HG02970 (cell line): ENCODE results near the gene RNFT1.
A peak's percentile ranks its signal among the peaks of the same experiment; 100 is the strongest.
"Not testable (repeated sequence)": the region's sequence is repeated elsewhere in the genome, so short reads cannot be mapped to it uniquely, and the experiment has no call there.

Source experiments
- ATAC-seq: cut with Tn5 transposase; IDR thresholded peaks from one replicate; pipeline ENCODE4 v1.9.1; 2021; ENCODE audit warnings: mild to moderate bottlenecking, moderate library complexity, moderate number of reproducible peaks; ENCODE audit not compliant: unreplicated experiment, low FRiP score

Gene RNFT1, protein sequence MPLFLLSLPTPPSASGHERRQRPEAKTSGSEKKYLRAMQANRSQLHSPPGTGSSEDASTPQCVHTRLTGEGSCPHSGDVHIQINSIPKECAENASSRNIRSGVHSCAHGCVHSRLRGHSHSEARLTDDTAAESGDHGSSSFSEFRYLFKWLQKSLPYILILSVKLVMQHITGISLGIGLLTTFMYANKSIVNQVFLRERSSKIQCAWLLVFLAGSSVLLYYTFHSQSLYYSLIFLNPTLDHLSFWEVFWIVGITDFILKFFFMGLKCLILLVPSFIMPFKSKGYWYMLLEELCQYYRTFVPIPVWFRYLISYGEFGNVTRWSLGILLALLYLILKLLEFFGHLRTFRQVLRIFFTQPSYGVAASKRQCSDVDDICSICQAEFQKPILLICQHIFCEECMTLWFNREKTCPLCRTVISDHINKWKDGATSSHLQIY

DNA sequence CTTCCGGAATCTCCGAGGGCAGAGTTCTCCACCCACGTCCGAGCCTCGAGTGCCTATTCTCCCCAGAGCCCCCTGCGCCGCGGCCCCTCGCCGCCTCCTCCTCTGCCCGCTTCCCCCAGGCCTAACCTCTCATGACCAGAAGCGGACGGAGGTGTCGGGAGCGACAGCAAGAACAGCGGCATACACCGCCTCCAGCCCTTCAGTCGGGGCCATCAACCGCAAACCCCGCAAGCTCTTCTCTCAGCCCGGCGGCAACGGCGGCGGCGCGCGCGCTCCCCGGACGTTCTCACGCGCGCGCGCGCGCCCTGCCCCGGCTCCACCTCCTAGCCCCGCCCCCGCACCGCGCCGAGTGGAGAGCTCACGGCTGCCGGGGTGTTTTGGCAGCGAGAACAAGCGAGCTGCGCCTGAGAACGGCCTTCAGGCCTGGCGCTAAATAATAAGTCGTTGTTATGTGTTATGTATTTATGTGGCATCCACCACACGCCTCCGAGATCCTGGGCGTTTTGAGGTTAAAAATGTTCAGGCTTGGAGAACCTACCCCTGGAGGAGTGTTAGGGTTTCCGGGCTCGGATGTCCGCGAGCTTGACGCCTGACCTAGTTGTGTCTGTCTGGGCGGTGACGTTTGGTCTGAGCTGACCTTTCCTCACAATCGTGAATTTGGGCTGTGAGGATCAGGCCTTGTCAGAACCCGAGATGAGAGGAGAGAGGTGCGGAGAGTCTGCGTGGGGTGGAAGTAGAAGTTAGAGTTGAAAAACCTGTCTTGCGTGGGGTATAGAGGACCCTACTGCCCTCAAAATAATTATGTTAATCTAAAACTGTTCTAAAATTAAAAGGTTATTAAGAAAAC lies at the start of gene RNFT1:
Gene RNFT1 (minus strand): TSS at position 259 of the 847 bp plus-strand sequence. CDS start 77 bp downstream, at position 182.
- ATAC-seq = peak; percentile 87

DNA sequence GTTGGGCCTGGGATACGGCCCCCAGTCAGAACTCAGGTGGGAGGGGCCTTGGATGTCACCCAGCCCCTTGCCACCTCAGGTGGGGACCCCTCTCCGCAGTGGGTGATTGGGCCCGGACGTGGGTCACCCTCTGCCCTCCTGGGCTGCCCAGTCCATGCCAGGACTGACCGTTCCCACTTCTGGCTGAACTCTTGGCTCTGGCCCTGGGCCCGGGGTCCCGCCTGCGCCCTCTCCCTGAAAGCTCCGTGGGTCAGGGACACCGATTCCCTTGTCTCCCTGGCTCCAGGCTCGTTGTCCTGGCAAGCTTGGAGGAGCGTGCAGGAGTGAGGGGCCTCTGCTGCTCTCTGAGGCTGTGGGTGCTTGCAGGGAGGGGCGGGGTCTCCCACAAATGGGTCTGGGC lies 44.8 kb upstream of the RNFT1 start:
- ATAC-seq = not testable (repeated sequence)

DNA sequence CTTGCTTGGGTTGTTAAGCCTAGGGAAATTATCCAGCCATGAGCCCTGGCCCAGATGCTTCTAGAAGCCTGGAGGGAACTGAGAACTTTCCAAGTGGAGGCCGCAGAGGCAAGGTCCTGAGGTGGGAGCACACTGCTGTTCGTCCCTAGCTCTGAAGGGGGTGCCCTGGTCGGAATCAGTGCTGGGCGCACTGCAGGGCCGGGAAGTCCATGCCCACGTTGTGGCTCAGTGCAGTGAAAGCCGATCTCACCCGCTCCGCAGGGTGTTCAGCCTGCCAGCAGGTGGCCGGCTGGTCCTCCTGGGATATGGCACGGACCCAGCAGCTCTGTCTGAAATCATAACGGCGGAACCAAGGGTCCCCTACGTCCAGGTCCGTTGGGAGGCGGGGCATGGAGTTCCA lies 43.8 kb upstream of the RNFT1 start:
- not testable (repeated sequence) for ATAC-seq

DNA sequence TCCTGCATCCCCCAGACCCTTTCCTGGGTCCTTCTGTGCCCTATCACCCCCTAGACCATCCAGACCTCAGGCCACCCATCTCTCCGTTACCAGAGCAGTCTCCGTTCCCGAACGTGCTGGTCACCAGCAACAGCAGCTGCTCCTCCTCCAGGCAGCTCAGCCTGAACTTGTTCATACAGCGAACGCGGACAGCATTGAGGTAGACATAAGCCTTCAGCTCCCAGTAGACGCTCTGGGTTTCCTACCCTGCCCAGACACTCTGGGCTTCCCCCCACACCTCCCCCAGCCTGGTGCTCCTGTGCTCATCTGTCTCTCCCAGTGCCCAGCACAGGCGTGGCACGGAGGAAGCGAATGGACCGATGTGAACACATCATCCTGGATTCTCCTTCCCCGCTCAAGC lies 41.6 kb upstream of the RNFT1 start:
- no peak for ATAC-seq

DNA sequence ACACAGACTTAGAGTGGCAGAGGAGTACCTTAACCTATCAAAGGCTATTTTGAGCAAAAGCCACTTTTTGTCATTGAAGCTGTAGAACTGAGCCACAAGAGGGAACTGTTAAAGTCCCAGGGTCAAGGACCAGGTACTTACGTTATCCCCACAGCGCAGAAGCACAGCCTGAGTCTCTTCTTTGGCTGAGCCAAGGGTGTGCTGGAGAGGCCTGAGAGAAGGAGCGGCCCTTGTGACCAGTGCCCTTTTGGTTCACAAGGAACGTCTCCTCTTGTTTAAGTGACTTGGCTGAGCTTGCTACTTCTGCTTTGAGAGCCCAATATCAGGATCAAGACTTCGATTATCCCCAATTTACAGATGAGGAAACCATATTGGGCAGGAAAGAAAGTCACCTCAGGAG lies 40.0 kb upstream of the RNFT1 start:
- ATAC-seq = not testable (repeated sequence)

DNA sequence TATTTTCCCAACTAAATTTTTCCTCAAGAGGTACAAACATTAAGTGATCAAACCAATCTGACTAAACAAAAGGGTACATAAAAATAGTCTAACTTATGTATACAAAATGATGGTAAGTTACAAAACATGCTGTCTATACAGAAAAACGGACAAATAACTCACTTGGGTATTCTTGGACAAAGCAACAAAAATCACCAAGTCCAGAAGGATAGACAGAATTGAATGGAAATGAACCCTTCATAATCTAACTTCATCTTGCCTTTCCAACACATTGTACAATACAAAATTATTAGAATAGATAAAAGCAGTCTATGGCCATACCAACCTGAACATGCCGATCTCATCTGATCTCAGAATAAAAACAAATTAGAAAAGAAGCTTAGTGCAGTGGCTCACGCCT lies 37.9 kb upstream of the RNFT1 start:
- not testable (repeated sequence) for ATAC-seq

DNA sequence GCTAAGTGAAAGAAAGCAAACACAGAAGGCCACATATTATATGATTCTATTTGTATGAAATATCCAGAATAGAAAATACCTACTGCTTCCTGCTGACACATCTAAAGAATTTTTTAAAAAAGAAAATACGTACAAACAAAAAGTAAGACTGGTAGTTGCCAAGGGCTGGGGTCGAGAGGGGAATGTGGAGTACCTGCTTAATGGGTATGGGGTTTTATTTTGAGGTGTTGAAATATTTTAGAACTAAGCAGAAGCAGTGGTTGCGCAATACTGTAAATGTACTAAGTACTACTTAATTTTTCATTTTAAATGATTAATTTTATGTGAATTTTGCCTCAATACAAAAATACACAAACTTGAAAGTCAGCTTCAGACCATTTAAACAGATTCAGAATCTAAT lies 32.1 kb upstream of the RNFT1 start:
- ATAC-seq = not testable (repeated sequence)

DNA sequence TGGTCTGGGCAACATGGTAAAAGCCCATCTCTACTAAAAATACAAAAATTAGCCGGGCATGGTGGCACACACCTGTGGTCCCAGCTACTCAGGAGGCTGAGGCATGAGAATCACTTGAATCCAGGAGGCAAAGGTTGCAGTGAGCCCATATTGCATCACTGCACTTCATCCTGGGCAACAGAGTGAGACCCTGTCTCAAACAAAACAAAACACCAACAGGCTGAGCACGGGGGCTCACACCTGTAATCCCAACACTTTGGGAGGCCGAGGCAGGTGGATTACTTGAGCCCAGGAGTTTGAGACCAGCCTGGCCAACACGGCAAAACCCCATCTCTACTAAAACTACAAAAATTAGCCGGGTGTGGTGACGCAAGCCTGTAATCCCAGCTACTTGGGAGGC lies 10.6 kb upstream of the RNFT1 start:
- ATAC-seq = not testable (repeated sequence)

DNA sequence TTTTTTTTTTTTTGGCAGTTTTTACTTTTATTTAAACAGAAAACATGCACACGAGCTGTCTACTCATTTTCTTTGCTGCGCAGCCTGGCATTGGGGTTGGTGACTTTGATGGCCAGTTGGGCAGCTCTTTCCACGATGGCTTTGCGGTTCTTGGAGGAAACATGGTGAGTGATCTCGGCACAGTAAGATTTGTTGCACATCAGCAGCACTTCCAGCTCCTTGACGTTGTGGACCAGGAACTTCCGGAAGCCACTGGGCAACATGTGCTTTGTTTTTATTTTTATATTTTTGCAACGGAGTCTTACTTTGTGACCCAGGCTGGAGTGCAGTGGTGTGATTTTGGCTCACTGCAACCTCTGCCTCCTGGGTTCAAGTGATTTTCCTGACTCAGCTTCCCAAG lies 8.9 kb upstream of the RNFT1 start:
- ATAC-seq = not testable (repeated sequence)

DNA sequence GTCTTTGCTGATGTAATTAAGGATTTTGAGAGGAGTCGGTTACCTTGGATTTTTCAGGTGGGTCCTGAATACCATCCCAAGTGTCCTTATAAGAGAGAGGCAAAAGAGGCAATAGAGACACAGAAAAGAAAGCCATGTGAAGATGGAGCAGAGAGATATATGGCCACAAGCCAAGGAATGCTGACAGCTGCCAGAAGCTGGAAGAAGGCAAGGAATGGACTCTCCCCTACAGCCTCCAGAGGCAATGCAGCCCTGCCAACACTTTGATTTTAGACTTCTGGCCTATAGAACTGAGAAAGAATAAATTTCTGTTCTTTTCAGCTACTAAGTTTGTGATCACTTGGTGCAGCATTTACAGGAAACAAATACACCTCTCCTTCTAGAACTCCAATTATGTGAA lies 8.2 kb upstream of the RNFT1 start:
- ATAC-seq = no peak

DNA sequence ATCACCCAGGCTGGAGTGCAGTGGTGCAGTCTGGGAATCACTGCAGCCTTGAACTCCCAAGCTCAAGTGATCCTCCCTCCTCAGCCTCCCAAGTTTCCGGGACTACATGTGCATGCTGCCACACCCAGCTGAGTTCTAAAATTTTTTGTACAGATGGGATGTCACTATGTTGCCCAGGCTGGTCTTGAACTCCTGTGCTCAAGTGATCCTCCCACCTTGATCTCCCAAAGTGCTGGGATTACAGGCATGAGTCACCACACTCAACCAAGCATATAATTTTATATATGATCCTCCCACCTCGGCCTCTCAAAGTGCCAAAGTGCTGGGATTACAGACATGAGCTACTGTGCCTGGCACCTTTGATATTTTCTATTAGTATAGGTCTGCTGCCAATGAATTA lies 7.2 kb upstream of the RNFT1 start:
- not testable (repeated sequence) for ATAC-seq

DNA sequence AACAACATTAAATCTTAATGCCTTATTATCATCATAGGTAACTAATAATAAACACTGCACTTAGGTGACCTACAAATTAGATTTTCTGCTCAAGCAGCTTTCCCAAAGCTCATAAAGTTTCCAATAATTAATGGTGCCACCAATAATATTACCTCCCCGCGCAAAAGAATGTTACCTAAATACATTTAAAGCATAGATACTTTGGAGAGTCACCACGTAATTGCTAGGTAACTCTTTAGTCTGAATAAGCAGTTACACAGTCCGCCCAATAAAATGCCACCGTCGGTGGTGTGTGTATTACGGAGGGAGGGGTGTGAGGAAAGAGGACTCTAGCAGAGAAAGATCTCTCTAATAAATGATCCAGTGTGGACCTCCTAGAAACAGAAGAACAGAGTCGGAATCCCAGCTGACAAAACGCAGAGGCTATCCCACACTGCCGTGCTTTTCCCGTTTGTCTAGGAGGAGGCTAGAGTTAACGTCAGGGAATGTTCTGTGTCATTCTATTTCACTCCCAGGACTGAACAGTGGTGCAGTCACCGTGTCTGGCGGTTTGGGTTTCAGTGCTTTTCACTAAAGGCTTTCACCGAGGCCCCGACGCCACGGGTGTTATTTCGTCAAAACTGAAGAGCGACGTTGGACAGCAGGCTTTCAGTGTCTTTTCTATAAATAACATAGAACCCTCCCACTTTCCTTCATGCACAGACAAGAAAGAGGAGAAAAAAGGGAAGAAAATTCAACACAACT lies 630 bp downstream of the RNFT1 start:
- ATAC-seq = peak; percentile 15

DNA sequence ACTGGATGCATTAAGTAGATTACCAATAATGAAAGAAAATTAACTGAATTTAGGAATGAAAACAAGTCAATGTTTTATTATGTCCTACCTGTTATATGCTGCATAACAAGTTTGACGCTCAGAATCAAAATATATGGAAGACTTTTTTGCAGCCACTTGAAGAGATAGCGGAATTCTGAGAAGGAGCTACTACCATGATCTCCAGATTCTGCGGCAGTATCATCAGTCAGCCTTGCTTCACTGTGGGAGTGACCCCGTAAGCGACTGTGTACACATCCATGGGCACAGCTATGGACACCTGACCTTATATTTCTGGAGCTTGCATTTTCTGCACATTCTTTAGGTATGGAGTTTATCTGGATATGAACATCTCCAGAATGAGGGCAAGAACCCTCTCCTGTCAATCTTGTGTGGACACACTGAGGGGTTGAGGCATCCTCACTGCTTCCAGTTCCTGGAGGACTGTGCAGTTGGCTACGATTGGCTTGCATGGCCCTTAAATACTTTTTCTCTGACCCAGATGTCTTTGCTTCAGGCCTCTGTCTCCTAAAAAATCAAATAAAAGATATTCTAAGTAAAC lies 1.7 kb downstream of the RNFT1 start:
- no peak for ATAC-seq

DNA sequence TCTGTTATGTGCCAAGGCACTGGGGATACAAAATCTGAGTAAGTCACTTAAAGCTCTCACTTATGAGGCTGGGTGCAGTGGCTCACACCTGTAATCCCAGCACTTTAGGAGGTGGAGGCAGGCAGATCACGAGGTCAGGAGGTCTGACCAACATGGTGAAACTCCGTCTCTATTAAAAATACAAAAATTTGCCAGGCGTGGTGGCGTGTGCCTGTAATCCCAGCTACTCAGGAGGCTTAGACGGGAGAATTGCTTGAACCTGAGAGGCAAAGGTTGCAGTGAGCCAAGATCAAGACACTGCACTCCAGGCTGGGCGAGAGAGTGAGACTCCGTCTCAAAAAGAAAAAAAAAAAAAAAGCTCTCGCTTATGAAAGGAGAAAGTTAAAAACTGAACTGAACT lies 5.0 kb downstream of the RNFT1 start:
- ATAC-seq = not testable (repeated sequence)

DNA sequence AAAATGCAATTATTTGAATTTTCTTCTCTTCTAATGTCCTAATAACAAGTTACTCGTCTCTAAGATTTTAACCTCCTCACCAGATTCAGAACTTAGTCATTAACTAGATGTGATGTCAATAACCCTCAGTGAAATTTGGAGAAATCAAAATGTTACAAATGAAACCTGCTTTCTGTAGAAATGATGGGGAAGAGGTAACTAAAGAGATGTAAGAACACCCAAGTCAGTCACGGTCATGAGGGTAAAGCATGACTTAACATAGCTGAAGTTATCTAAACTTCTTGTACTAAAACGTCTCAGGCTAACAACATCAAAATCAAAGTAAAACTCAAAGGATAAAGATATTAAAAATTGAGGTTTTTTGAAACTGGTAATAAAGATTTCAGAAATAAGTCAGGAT lies 9.7 kb downstream of the RNFT1 start:
- ATAC-seq = no peak

DNA sequence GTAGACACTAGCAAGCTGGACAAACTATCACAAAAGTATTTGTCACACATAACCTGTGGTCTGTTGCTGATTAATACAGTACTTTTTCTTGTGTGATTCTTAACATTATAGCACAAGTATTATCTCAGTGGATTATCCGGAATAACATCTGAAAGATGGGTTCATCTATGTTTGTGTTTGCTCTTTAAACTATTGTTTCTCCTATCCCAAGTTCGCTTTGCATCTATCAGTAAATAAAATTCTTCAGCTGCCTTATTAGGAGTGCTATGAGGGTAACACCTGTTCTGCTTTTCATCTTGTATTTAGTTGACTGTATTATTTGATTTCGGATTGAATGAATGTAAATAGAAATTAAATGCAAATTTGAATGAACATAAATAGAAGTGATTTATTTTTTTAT lies 14.5 kb downstream of the RNFT1 start:
- no peak for ATAC-seq

DNA sequence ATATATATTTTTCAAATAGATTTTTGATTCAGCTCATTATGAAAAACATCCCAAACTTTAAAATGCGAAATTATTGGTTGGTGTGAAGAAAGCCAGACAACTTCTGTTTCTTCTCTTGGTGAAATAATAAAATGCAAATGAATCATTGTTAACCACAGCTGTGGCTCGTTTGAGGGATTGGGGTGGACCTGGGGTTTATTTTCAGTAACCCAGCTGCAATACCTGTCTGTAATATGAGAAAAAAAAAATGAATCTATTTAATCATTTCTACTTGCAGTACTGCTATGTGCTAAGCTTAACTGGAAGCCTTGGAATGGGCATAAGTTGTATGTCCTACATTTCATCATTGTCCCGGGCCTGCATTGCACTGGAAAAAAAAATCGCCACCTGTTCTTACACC lies 17.2 kb downstream of the RNFT1 start:
- not testable (repeated sequence) for ATAC-seq

DNA sequence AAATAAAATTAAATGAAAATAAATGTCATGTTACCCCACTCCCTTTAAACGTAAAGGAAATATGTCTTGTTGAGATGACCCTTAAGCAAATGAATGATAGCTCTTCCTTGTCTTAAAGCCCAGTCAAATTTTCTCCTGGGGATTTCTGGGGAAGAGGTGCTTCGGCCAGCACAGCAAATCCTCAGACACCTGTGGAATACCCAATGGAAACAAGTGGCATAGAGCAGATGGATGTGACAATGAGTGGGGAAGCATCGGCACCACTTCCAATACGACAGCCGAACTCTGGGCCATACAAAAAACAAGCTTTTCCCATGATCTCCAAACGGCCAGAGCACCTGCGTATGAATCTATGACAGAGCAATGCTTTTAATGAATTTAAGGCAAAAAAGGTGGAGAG lies 18.1 kb downstream of the RNFT1 start:
- ATAC-seq = not testable (repeated sequence)

DNA sequence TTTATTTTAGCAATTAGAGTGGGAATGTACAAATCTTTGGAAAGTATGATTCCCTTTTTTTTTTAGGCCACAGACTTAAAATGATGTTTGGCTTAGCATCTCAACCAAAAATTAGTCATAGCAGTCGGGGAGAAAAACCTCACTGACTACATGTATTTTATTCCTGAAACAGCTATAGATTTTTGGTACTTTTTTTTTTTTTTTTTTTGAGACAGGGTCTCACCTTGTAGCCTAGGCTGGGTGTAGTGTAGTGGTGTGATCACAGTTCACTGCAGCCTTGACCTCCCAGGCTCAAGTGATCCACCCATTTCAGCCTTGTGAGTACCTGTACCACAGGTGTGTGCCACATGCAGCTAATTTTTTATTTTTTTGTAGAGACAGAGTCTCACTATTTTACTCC lies 23.4 kb downstream of the RNFT1 start:
- ATAC-seq = no peak

DNA sequence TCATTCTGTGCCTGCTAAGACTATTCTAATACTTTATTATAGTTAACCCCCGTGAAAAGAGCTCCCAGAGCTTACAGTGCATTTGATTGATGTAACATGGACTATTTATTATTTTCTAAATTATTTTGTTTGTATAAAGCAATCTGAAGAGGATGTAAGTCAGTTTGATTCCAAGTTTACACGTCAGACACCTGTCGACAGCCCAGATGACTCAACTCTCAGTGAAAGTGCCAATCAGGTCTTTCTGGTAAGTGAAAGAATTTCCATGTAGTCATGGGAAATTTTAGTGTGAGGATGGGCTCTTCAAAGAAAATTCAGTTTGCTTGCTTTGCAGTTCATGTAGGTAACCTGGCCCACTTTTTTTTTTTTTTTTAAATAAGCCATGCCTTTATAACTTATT lies 23.8 kb downstream of the RNFT1 start:
- not testable (repeated sequence) for ATAC-seq
